GM21619 (cell line): ENCODE results near the gene SKI.

Source experiments
- ATAC-seq: cut with Tn5 transposase; IDR thresholded peaks from one replicate; pipeline ENCODE4 v1.9.1; 2021; ENCODE audit not compliant: unreplicated experiment

SKI gene

GRCh38 chr1:2335721-2336455, 107.8 kb downstream of the SKI start:
- no peak for ATAC-seq

- no peak for ATAC-seq
Observed at GRCh38 chr1:2336499-2336898, 108.4 kb downstream of the SKI start.

GRCh38 chr1:2337081-2337480, 109.0 kb downstream of the SKI start:
- no peak for ATAC-seq

GRCh38 chr1:2337501-2337900, 109.4 kb downstream of the SKI start:
- ATAC-seq: no peak

GRCh38 chr1:2339206-2340085, 111.3 kb downstream of the SKI start:
- ATAC-seq: no peak

- ATAC-seq: no peak
Observed at GRCh38 chr1:2340086-2340917, 112.2 kb downstream of the SKI start.

GRCh38 chr1:2340918-2341254, 112.8 kb downstream of the SKI start:
- ATAC-seq: no peak

- no peak for ATAC-seq
Observed at GRCh38 chr1:2341706-2342383, 113.7 kb downstream of the SKI start.

GRCh38 chr1:2342384-2343022, 114.4 kb downstream of the SKI start:
- no peak for ATAC-seq

GRCh38 chr1:2343023-2343935, 115.2 kb downstream of the SKI start:
- no peak for ATAC-seq

- no peak for ATAC-seq
Observed at GRCh38 chr1:2344121-2344681, 116.1 kb downstream of the SKI start.

- no peak for ATAC-seq
Observed at GRCh38 chr1:2344744-2345296, 116.7 kb downstream of the SKI start.

GRCh38 chr1:2345297-2346075, 117.4 kb downstream of the SKI start:
- ATAC-seq: no peak

- ATAC-seq: no peak
Observed at GRCh38 chr1:2346691-2347408, 118.7 kb downstream of the SKI start.

GRCh38 chr1:2347409-2347785, 119.3 kb downstream of the SKI start:
- ATAC-seq: no peak

GRCh38 chr1:2347896-2348295, 119.8 kb downstream of the SKI start:
- ATAC-seq: no peak
